IMR-90 (cell line): Measurements from ENCODE around the gene ZNF618. TPM values are rescaled to one million over a fixed set of nuclear protein-coding genes. Genes with fewer than 3 reads are reported as not detected.

Experiments used
- ATAC-seq: fragments of 200-7000 bp; cut with Tn5 transposase; 2 replicates; pipeline ENCODE4 v1.9.1; 2020; ENCODE audit warnings: low read depth, mild to moderate bottlenecking, moderate library complexity
- BruUV-seq: library from RNA; stranded (reverse); fragments of 400-500 nt; replicated peaks from 2 replicates; lab custom pipeline; 2021; lab: Mats Ljungman, UMichigan
- CTCF ChIA-PET: fragments of 300-600 bp; formaldehyde crosslinking; extraction: SDS; loops from one replicate; lab custom pipeline; 2021; ENCODE audit warnings: antibody characterized with exemption; lab: Yijun Ruan, JAX
- POLR2A ChIA-PET: fragments of 300-600 bp; sonication (Branson Sonifier 250); formaldehyde crosslinking; loops from one replicate; lab custom pipeline; 2022; ENCODE audit warnings: antibody characterized with exemption; ENCODE audit not compliant: unreplicated experiment; lab: Charles Lee
- DNase-seq: peaks from one replicate; pipeline ENCODE4 v3.0.0; 2013
- H2AFZ ChIP-seq: replicated peaks from 2 replicates; pipeline ENCODE3; 2013; ENCODE audit warnings: low read length, mild to moderate bottlenecking; ENCODE audit not compliant: poor library complexity
- H2AK5ac ChIP-seq: 2 replicates; pipeline ENCODE4 v1.6.1; 2013; ENCODE audit warnings: low read depth, low read length, inconsistent platforms
- H2AK9ac ChIP-seq: replicated peaks from 2 replicates; pipeline ENCODE3; 2013; ENCODE audit warnings: mild to moderate bottlenecking, low read depth, low read length, moderate library complexity; ENCODE audit not compliant: poor library complexity
- H2BK120ac ChIP-seq: 2 replicates; pipeline ENCODE4 v1.6.1; 2013; ENCODE audit warnings: low read depth, low read length, inconsistent platforms
- H2BK15ac ChIP-seq: 3 replicates; pipeline ENCODE4 v1.6.1; 2013; ENCODE audit warnings: low read depth, low read length, inconsistent platforms
- H2BK20ac ChIP-seq: 2 replicates; pipeline ENCODE4 v1.6.1; 2013; ENCODE audit warnings: low read depth, mild to moderate bottlenecking, inconsistent platforms, low read length, moderate library complexity
- H2BK5ac ChIP-seq: 2 replicates; pipeline ENCODE4 v1.6.1; 2013; ENCODE audit warnings: mild to moderate bottlenecking, low read depth, low read length, inconsistent platforms; ENCODE audit not compliant: poor library complexity, severe bottlenecking
- H3K14ac ChIP-seq: replicated peaks from 2 replicates; pipeline ENCODE4 v1.6.1; 2013; ENCODE audit warnings: low read depth, low read length, inconsistent platforms
- H3K18ac ChIP-seq: 2 replicates; pipeline ENCODE4 v1.6.1; 2013; ENCODE audit warnings: low read depth, low read length, control low read depth
- H3K23ac ChIP-seq: 2 replicates; pipeline ENCODE4 v1.6.1; 2013; ENCODE audit warnings: low read depth, low read length, inconsistent platforms
- H3K27ac ChIP-seq: 2 replicates; pipeline ENCODE4 v1.5.1; 2013; ENCODE audit warnings: mild to moderate bottlenecking, control low read depth, low read length; ENCODE audit not compliant: insufficient read depth
- H3K27me3 ChIP-seq: 2 replicates; pipeline ENCODE4 v1.6.1; 2013; ENCODE audit warnings: low read length; ENCODE audit not compliant: control insufficient read depth, insufficient read depth
- H3K36me3 ChIP-seq: 2 replicates; pipeline ENCODE4 v1.6.1; 2013; ENCODE audit warnings: low read length, mixed read lengths; ENCODE audit not compliant: control insufficient read depth, insufficient read depth
- H3K4ac ChIP-seq: 2 replicates; pipeline ENCODE4 v1.6.1; 2013; ENCODE audit warnings: low read depth, low read length, inconsistent platforms
- H3K4me1 ChIP-seq: 2 replicates; pipeline ENCODE4 v1.6.1; 2013; ENCODE audit warnings: low read length, mixed read lengths; ENCODE audit not compliant: control insufficient read depth, insufficient read depth
- H3K4me2 ChIP-seq: 2 replicates; pipeline ENCODE4 v1.6.1; 2013; ENCODE audit warnings: low read depth, mild to moderate bottlenecking, control low read depth, low read length, moderate library complexity
- H3K4me3 ChIP-seq: 2 replicates; pipeline ENCODE4 v1.5.1; 2013; ENCODE audit warnings: low read depth, mild to moderate bottlenecking, control low read depth, low read length, moderate library complexity; ENCODE audit not compliant: insufficient read depth
- H3K56ac ChIP-seq: 2 replicates; pipeline ENCODE4 v1.6.1; 2013; ENCODE audit warnings: low read length, inconsistent platforms; ENCODE audit not compliant: insufficient read depth; ENCODE audit errors: extremely low read depth
- H3K79me1 ChIP-seq, 2 experiments: 2 replicates each; pipeline ENCODE4 v1.6.1; 2013; ENCODE audit warnings: low read length in 2 of 2, inconsistent platforms in 1 of 2, low read depth in 1 of 2
- H3K9ac ChIP-seq: 2 replicates; pipeline ENCODE4 v1.6.1; 2013; ENCODE audit warnings: low read depth, low read length, control low read depth
- H3K9me1 ChIP-seq: 2 replicates; pipeline ENCODE4 v1.6.1; 2013; ENCODE audit warnings: low read length, inconsistent platforms; ENCODE audit not compliant: insufficient read depth
- H3K9me3 ChIP-seq: 2 replicates; pipeline ENCODE4 v1.6.1; 2013; ENCODE audit warnings: low read length; ENCODE audit not compliant: control insufficient read depth, insufficient read depth
- H4K20me1 ChIP-seq: 2 replicates; pipeline ENCODE4 v1.6.1; 2013; ENCODE audit warnings: low read length, inconsistent platforms; ENCODE audit not compliant: insufficient read depth
- H4K5ac ChIP-seq: 2 replicates; pipeline ENCODE4 v1.6.1; 2013; ENCODE audit warnings: mild to moderate bottlenecking, low read depth, low read length, control low read depth
- H4K8ac ChIP-seq, 2 experiments: 2 replicates each; pipeline ENCODE4 v1.6.1; 2013; ENCODE audit warnings: low read depth in 2 of 2, low read length in 2 of 2, control low read depth in 1 of 2, inconsistent platforms in 1 of 2
- H4K91ac ChIP-seq: 2 replicates; pipeline ENCODE4 v1.6.1; 2013; ENCODE audit warnings: low read depth, low read length, inconsistent platforms; ENCODE audit not compliant: insufficient read depth
- BHLHE40 ChIP-seq: fragments of 150-350 bp; IDR thresholded peaks from 2 replicates; pipeline ENCODE4 v1.6.1; 2016; ENCODE audit warnings: mild to moderate bottlenecking, low read depth, low read length
- CEBPB ChIP-seq: IDR thresholded peaks from 2 replicates; pipeline ENCODE4 v1.6.1; 2012; ENCODE audit warnings: low read depth, low read length, improper control_type of control experiment
- CHD1 ChIP-seq: IDR thresholded peaks from 2 replicates; pipeline ENCODE4 v1.6.1; 2012; ENCODE audit warnings: low read depth, low read length, improper control_type of control experiment
- CTCF ChIP-seq: conservative IDR thresholded peaks from 2 replicates; pipeline ENCODE4 v1.5.1; 2012; ENCODE audit warnings: mild to moderate bottlenecking, low read depth, low read length, improper control_type of control experiment
- ELK1 ChIP-seq: fragments of 150-350 bp; IDR thresholded peaks from 2 replicates; pipeline ENCODE4 v1.6.1; 2016; ENCODE audit warnings: low read depth, mild to moderate bottlenecking, low read length, moderate library complexity, borderline replicate concordance
- FOS ChIP-seq: fragments of 150-350 bp; IDR thresholded peaks from 2 replicates; pipeline ENCODE4 v1.6.1; 2016; ENCODE audit warnings: low read depth, low read length
- MAFK ChIP-seq: IDR thresholded peaks from 2 replicates; pipeline ENCODE4 v1.6.1; 2012; ENCODE audit warnings: low read depth, low read length, improper control_type of control experiment
- MAZ ChIP-seq: IDR thresholded peaks from 2 replicates; pipeline ENCODE4 v1.6.1; 2012; ENCODE audit warnings: low read depth, mild to moderate bottlenecking, low read length, improper control_type of control experiment, moderate library complexity, borderline replicate concordance
- MXI1 ChIP-seq: IDR thresholded peaks from 2 replicates; pipeline ENCODE4 v1.6.1; 2012; ENCODE audit warnings: low read depth, mild to moderate bottlenecking, low read length, moderate library complexity, borderline replicate concordance
- NFE2L2 ChIP-seq: fragments of 150-350 bp; IDR thresholded peaks from 2 replicates; pipeline ENCODE4 v1.6.1; 2016; ENCODE audit warnings: low read depth, mild to moderate bottlenecking, low read length
- POLR2A ChIP-seq: IDR thresholded peaks from 2 replicates; pipeline ENCODE4 v1.6.1; 2012; ENCODE audit warnings: mild to moderate bottlenecking, low read depth, low read length
- RAD21 ChIP-seq: IDR thresholded peaks from 2 replicates; pipeline ENCODE4 v1.6.1; 2012; ENCODE audit warnings: low read length, improper control_type of control experiment
- RCOR1 ChIP-seq: IDR thresholded peaks from 2 replicates; pipeline ENCODE4 v1.6.1; 2012; ENCODE audit warnings: mild to moderate bottlenecking, low read length, improper control_type of control experiment; ENCODE audit not compliant: insufficient replicate concordance
- RFX5 ChIP-seq: IDR thresholded peaks from 2 replicates; pipeline ENCODE4 v1.8.0; 2012; ENCODE audit warnings: low read depth, mild to moderate bottlenecking, low read length, moderate library complexity
- SMC3 ChIP-seq: fragments of 150-350 bp; IDR thresholded peaks from 2 replicates; pipeline ENCODE4 v1.6.1; 2016; ENCODE audit warnings: low read depth, mild to moderate bottlenecking, antibody characterized with exemption, low read length, moderate library complexity
- USF2 ChIP-seq: fragments of 150-350 bp; IDR thresholded peaks from 2 replicates; pipeline ENCODE4 v1.6.1; 2017; ENCODE audit warnings: mild to moderate bottlenecking, antibody characterized with exemption, low read length, low read depth
- WGBS, 2 experiments: methylation state at CpG; one replicate each; pipeline versions ENCODE4 v1.1.5 to v1.1.7; 2013; ENCODE audit warnings: missing lambda C conversion rate in 2 of 2; ENCODE audit not compliant: insufficient read length in 1 of 2; ENCODE audit errors: extremely low coverage in 2 of 2; 5-methylcytosine and 5-hydroxymethylcytosine counted together
- dilution Hi-C: fragments of 300-500 bp; cut with HindIII; formaldehyde crosslinking; loops from one replicate; pipeline ENCODE4 v1.14.3; 2018; ENCODE audit warnings: low sequenced_read_pairs; ENCODE audit not compliant: unreplicated experiment
- in situ Hi-C: fragments of 300-500 bp; cut with MboI; formaldehyde crosslinking; loops from 3 replicates; pipeline ENCODE4 v1.14.3; 2019; ENCODE audit warnings: low sequenced_read_pairs, inconsistent platforms, mixed read lengths
- intact Hi-C: fragments of 100-400 bp; cut with micrococcal nuclease; formaldehyde crosslinking; loops from 2 replicates; pipeline ENCODE4 v1.10.0; 2022
- polyA plus RNA-seq, 3 experiments: library from polyadenylated mRNA; depleted of rRNA; stranded (reverse); fragments of >200 nt; gene quantifications; 2 replicates each; pipeline ENCODE4 v1.2.3, GENCODE V29; 2012; ENCODE audit warnings: low replicate concordance in 1 of 3
- total RNA-seq: library from RNA; depleted of rRNA; stranded (reverse); fragments of >200 nt; gene quantifications from 2 replicates; pipeline ENCODE4 v1.2.3, GENCODE V29; 2012

Gene ZNF618
- total and polyA plus RNA-seq, 2 of the 4 experiments (the other 2 are of a cell fraction): 8.2 to 9.4 TPM

- Histone ChIP-seq H2BK120ac (no peak overlapping the region), H4K5ac (no peak overlapping the region), H2AK9ac (no peak overlapping the region), H2AK5ac (no peak overlapping the region), H3K79me1 (peaks cover 34 to 85% of the 10 kb centered on the region in 2 experiments), H3K4ac (no peak overlapping the region), H3K27ac (no peak overlapping the region), H3K14ac (no peak overlapping the region), H4K91ac (no peak overlapping the region), H3K36me3 (peaks cover 15% of the 10 kb centered on the region; the same call in 1 of the 2 replicates), H2BK15ac (no peak overlapping the region), H3K4me3 (no peak overlapping the region), H2BK20ac (no peak overlapping the region), H3K23ac (no peak overlapping the region), H3K4me2 (no peak overlapping the region), H3K9me3 (no peaks in the 10 kb centered on the region; the same call in 1 of the 2 replicates), H2AFZ (no peak overlapping the region), H3K56ac (no peak overlapping the region), H3K9me1 (peaks cover 24% of the 10 kb centered on the region), H4K20me1 (peaks cover 11% of the 10 kb centered on the region), H3K4me1 (peaks cover 1% of the 10 kb centered on the region), H3K9ac (no peak overlapping the region), H4K8ac (no peak overlapping the region), H3K27me3 (no peaks in the 10 kb centered on the region), H3K18ac (no peak overlapping the region), H2BK5ac (no peak overlapping the region)
- dilution Hi-C loops (no loop called here), intact Hi-C loops (no loop called here), in situ Hi-C loops (no loop called here)
- ChIA-PET CTCF (no interaction called here), POLR2A (no interaction called here)
- TF ChIP-seq USF2 (no peak), MAZ (no peak), POLR2A (no peak), NFE2L2 (no peak), BHLHE40 (no peak), RCOR1 (no peak), FOS (no peak), RFX5 (no peak), MXI1 (no peak), CHD1 (no peak), SMC3 (no peak), ELK1 (no peak), CEBPB (no peak), RAD21 (no peak), CTCF (no peak), MAFK (no peak)
- no CpG with 5 or more reads among the region's 1 CpG for WGBS, 2 experiments
- no TSS peak for BruUV-seq
- DNase-seq (no peak), ATAC-seq (no peak)
Observed at GRCh38 chr9:113969343-113969742, 93.2 kb downstream of the ZNF618 start.
